HL-60 (cell line): ENCODE measurements around the gene CBARP.

Experiments used
- CTCF ChIP-seq: IDR thresholded peaks from one replicate; pipeline ENCODE4 v1.5.1; 2011; ENCODE audit warnings: low read length, control low read depth, inconsistent platforms; ENCODE audit not compliant: insufficient read depth
- REST ChIP-seq: IDR thresholded peaks from 2 replicates; pipeline ENCODE4 v1.6.1; 2012; ENCODE audit warnings: low read depth; ENCODE audit not compliant: insufficient replicate concordance

- TF ChIP-seq CTCF (no peak), REST (no peak)
Measured at GRCh38 chr19:1182068-1182467, 55.7 kb downstream of the CBARP start.
